ENCODE measurements around the gene MACROD2.
"Not testable (repeated sequence)": the region's sequence is repeated elsewhere in the genome, so short reads cannot be mapped to it uniquely, and the experiment has no call there.

The MACROD2 gene

DNA sequence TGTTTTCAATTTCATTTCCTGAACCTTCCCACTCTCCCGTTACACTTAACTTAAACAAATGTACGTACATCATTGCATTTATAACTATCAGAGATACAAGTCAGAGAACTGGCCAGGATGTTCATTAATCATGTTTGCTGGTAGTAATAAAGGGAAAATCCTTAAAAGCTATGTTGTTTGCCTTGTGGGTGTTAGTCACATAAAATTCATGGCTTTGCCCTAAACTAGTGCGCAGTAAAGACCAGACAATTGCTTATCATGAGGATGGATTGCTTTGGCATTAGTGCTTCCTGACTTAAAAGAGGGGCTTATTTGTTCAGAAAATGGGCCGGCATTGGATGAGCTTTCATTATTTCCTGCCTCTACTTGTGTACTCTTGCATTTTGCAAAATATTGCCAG is 1379.4 kb downstream of the MACROD2 start:
- no peak for DNase-seq (ENCODE audit: low read depth in 4 of 4, low spot score in 1 of 4)

DNA sequence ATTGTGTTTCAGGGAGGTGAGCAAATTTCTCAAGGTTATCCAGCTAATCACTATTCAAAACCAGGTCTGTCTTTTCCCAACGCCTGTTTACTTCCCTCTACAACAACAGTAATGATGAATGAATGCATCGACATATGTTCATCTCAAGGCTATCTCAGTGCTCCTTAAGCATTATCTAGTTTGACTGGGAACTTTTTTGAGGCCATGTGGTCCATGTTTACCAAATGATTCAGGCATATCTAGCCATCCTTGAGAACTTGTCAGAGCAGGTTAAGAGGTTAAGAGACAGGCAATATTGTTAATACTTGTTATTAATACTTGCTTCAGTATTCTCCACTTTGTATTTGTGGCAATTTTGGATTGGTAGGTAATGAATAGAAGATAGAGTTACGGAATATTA is 1380.5 kb downstream of the MACROD2 start:
- no peak for DNase-seq (ENCODE audit: low read depth in 4 of 4, low spot score in 1 of 4)

DNA sequence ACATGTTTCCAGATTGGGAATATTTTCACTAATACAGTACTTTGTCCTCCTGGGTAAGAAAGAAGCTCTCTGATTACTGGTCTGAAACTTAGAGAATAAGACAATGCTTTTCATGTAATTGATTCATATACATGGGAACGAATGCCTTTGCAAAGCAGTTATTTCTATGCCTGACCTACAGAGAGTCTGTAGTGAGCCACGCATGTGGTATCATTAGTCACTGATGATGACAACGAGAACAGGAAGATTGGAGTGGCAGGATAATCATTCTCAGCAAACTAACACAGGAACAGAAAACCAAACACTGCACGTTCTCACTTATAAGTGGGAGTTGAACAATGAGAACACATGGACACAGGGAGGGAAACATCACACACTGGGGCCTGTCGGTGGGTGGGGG is 1382.3 kb downstream of the MACROD2 start:
- DNase-seq (ENCODE audit: low read depth in 4 of 4, low spot score in 1 of 4) = not testable (repeated sequence)

DNA sequence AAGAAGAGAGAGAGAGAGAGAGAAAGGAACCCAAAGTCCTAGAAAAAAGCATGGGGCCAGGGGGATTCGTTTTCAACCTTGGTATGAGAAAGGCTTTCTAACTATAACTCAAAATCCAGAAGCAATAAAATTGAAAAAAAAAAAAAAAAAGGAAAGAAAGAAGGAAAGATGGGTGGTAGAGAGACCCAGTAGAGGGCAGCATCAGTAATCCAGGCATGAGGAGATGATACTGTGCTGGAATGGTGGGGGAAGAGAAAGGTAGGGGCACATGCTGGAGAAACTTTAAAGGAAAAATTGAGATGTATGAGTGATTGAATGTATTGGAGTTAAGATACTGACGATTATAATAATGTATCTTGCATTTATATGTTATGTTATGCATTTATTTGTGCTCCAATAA is 1382.8 kb downstream of the MACROD2 start:
- no peak for DNase-seq (ENCODE audit: low read depth in 4 of 4, low spot score in 1 of 4)

DNA sequence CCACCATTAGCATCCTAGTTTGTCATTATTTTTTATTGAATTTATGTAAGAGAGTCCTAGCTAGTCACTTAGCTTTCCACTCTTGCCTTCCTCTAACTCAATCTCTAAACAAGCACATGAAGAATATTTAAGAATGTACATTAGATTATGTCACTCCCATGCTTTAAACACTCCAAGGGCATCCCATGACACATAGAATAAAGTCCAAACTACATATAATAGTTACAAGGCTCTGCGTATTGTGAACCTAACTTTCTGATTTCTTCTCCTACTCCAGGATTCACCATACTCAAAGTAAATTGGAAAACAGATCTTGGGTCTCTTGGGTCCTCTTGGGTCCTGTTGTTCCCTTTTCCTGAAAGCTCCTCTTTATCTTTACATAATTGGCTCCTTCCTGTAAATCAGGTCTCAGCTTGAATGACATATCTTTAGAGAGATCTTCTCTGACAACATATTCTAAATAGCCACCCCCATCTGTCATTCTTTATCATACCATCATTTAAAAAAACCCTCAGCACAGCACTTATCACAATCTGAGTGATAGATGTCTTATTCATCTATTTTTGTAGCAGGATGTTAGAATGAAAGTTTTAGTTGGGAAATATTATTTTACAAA is 1384.5 kb downstream of the MACROD2 start:
- DNase-seq (ENCODE audit: low read depth in 4 of 4, low spot score in 1 of 4) = no peak

DNA sequence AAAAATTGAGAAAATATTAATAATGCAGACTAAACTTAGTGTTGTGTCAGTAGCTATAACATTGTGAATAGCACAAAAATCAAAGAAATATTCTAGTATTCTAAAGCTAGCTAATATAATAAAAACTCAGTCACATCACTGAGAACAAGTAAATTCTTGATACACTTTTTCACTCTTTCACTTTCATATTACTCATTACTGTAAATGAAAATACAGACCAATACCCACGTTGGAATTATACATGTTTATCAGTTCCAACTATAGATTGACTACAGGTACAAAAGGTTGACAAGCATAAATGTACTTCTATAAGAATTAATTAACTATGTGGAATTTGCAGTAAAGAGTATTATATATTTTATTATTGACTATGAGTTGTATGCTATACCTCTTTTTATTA is 1385.5 kb downstream of the MACROD2 start:
- DNase-seq (ENCODE audit: low read depth in 4 of 4, low spot score in 1 of 4) = no peak

DNA sequence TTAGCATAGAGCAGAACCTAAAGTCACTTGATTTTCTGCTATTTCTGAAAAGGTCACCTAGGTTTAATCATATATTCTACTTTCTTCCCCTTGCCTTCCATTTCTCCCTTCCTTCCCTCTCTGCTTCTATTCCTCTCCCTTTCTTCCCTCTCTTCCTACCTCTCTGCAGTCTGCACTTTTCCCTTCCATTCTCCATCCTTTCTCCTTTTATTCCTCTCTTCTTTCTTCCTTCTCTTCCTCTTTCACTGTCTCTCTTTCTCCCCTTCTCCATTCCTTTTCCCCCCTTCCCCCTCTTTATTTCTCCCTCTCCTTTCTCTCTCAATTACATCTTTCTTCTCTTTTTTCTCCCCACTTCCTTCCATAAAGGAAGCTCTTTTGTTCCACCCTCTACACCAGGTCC is 1391.9 kb downstream of the MACROD2 start:
- DNase-seq (ENCODE audit: low read depth in 4 of 4, low spot score in 1 of 4) = no peak

DNA sequence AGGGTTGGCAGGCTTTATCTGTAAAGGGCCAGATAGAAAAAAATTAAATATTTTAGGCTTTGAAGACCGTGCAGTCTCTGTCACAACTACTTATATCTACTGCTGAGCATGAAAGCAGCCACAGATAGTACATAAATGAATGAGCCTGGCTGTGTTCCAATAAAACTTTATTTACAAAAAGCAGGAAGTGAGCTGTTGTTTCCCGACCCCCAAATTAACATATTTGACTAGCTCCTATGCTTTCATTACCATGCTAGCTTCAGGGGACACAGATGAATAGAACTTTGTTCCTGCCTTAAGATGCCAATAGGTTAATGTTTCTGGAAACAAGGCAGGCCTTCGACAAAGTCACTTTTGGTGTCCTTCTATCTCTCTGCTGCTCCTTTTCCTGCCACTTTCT is 1400.1 kb downstream of the MACROD2 start:
- DNase-seq (ENCODE audit: low read depth in 4 of 4, low spot score in 1 of 4) = no peak

DNA sequence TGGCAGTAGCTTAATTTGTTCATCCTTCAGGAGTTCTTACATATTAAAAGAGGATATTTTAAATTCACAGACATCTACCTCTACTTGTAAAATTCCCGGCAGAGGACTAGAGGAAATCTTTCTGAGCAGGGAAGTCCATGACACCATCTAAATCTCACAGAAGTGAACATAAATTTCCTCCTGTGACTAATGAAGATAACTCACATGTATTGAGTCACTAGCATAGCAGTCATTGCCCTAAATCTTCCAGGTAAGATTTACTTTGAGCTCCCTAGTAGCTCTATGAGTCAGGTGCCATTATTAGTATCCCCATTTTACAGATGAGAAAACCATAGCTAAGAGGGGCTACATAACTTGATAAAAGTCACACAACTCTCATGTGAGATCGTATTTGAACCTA is 1400.7 kb downstream of the MACROD2 start:
- DNase-seq (ENCODE audit: low read depth in 4 of 4, low spot score in 1 of 4) = no peak

DNA sequence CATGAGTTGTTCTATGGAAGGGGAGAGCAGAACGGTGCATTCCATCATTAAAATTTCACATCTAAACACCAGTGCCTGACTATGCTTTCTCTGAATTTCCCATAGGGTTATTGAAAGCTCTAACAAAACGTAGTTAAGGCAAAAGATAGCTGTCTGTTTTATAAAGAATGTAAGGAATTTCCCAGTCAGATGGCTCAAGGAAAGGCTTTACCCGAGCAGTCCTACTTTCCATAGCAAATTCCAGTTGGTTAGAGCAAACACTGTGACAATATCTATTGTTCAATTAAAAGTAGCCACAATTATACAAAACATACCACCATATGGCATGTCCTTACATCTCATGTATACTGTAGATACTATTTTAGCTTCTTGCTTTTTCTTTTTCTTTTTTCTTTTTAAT is 1401.6 kb downstream of the MACROD2 start:
- no peak for DNase-seq (ENCODE audit: low read depth in 4 of 4, low spot score in 1 of 4)

DNA sequence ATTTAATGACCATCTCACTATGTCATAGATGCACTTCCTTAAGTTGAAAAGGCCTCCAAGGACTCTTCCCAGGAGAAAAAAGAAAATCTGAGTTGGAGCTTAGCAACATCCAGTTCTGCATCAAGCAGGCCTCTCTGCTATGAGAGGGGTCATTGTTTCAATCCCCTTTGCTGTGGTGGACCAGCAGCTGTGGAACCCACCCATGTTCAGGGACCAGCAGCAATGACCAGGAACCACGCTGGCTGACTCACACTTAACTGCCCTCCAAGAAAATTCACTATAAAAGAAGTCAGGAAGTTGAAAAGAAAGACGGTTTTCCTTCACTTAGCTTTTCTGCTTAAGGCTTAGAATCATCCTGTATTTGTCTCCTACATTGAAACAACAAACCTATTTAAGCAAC is 1404.5 kb downstream of the MACROD2 start:
- no peak for DNase-seq (ENCODE audit: low read depth in 4 of 4, low spot score in 1 of 4)

DNA sequence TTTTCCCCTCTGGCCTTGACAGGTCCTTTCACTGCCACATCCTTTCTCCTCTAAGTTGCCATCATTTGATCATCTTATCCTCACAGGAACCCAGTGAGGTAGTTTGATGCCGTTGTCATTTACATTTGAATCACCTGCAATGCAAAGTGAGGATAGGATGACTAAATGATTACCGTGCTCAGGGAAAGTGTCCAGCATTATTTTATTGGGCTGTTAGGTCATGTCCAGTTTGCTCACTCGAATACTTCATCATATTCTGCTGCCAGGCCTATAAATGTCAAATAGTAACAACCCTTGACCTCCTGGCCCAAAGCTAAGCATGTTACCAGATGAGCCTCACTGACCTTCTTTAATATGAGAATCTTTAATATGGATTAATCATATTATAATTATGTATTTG is 1410.8 kb downstream of the MACROD2 start:
- no peak for DNase-seq (ENCODE audit: low read depth in 4 of 4, low spot score in 1 of 4)

DNA sequence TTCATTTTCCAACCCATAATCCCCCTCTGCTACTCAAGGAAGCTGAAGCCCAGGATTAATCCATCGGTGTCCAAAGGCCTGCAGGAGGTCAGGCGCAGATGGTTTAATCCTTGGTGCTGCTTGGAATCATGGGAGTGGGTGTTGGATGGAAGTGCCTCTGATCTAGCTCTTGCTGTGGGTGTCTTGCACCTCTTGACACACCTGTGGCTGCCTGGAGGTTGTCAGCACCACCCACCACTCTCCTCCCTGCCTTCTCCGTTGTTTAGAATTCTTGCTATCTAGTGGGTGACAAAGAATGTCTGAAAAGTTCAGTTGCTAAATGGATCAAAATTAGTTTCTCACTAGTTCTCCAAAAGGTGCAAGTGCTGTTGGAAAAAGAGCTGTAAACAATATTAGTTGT is 1416.5 kb downstream of the MACROD2 start:
- no peak for DNase-seq (ENCODE audit: low read depth in 4 of 4, low spot score in 1 of 4)

DNA sequence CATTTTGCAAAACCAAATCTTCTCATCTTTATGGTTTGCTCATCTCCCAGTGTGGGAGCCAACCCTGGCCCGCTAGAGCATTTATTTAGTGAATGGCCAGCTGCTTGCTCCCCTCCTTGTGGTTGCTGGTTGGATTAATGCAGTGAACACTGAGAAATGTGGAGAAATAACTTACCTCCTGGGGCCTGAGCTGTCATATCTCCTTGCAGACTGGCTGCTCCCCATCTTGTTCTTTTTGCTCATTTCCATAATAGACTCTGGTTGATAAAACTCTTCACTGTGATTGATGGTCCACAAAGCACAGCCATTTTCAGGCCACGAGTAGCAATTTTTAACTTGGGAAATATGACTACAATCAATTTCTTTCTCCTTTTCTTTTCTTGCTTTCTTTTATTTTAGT is 1420.6 kb downstream of the MACROD2 start:
- DNase-seq (ENCODE audit: low read depth in 4 of 4, low spot score in 1 of 4) = no peak

DNA sequence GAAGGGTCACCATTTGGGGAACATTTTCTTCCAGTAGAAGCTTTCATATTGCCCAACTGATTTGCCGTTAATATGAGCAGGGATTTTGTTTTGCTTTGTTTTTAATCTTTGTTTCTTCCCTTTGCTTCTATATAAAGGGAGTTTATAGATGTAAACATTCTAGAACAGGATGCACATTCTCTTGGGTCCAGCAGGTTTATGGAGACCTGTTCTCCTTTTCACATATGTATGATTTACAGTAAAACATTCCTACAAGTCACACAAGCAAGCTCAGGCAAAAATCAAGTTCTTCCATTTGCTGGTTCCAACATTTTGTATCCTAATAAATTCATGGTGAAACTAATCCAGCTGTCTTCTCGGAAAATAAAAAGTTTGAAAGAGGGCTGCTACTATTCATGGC is 1424.5 kb downstream of the MACROD2 start:
- DNase-seq (ENCODE audit: low read depth in 4 of 4, low spot score in 1 of 4) = no peak

DNA sequence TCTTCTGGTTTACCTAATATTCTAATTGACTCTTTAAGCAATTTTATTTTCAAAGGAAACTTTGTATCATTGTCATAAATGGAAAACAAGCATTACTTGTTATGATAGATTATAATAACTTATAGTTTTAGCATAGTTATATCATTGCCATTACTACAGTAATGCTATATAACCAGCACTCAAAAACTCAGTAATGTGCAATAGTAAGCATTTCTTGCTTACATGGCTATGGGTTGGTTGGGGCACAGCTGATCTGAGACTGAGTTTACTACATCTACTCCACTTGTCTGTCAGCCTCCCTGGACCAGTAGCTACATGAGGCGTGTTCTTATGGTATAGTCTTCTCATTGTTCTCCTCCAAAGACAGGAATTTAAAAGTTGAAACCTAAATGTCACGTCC is 1427.7 kb downstream of the MACROD2 start:
- no peak for DNase-seq (ENCODE audit: low read depth in 4 of 4, low spot score in 1 of 4)

DNA sequence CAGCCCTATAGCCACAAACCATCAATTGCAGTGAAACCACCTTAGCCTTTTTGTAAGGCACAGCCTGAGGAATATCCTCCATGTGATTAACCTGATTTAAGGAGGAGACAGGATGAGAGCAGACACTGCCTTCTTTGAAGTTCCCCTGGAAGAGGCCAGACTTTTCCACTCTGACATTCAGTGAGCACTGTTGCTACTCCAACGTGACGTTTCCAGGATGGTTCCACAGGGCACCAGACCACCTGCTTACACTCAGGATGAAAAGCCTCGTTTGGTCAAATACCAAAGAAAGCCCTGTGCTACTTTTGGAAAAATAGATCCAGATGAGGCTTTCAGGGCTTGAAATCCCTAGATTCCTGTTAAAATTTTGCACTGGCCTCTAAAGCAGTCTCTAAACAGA is 1444.2 kb downstream of the MACROD2 start:
- DNase-seq (ENCODE audit: low read depth in 4 of 4, low spot score in 1 of 4) = no peak

DNA sequence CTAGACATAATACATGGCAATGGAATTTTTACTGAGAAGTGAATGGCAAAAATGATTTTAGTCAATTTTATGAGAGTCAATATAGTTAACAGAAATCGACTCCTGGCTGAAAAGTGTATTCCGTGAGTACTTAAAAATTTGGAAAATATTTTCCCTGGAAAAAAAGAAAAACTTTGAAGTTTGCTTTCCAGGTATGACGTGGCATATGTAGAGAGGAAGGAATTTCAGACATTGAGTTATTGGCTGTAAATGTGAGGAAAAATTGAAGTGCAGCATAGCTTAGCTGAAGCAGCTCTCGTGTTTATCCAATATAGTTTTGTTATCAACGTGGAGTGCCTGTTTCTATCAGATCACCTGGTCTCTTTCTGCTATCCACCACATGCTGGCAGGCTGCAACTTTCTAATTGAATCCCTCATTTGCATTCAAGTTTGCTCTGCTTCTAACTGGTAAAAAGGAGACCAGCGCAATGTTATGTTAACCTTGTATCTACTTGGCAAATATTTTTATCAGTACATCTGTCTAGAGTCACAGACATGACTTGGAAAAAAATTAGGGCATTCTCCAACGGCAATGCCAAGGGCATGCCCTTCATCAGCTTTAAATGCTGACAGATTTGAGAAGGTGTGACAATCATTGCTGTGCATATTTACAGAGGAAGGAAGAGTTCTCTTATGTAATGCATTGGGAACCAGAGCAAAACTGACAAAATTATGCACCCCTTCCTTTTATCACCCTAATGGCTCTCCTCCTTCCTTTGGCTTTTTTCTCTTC is 1444.9 kb downstream of the MACROD2 start:
- no peak for DNase-seq (ENCODE audit: low read depth in 4 of 4, low spot score in 1 of 4)

DNA sequence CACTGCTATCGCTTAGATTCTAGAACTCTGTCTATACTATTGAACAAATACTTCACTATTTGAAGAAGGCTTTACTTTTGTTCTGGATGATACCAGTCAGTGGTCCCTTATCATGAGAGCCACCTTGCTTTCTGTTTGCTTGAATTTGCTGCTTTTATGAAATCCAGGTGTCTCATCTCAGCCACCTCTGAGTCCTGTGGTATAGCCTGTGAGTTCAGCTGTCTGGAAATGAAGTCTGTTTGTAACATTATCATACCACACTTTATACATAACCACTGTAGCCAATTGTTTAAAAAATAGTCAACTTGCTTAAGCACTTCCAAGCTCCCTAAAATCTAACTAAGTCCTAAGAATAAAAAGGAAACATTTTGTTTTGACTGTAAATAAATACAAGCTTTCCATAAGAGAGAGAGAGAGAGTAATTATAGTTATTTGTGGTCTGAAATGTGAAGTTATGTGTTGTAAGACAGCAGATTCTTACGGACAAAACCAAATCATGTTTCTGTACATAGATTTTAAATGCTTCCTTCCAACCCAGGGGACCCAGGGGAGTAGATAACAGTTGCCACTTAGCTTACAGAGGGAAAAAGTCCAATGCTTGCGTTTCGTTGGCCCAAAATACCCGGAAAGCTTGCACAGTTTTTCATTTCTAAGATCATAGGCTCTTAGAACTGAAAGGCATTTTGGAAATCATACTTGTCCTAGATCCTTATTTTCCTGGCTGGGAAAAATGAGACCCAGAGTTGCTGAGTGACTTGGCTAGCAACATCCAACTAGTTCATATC is 1449.9 kb downstream of the MACROD2 start:
- no peak for DNase-seq (ENCODE audit: low read depth in 4 of 4, low spot score in 1 of 4)

DNA sequence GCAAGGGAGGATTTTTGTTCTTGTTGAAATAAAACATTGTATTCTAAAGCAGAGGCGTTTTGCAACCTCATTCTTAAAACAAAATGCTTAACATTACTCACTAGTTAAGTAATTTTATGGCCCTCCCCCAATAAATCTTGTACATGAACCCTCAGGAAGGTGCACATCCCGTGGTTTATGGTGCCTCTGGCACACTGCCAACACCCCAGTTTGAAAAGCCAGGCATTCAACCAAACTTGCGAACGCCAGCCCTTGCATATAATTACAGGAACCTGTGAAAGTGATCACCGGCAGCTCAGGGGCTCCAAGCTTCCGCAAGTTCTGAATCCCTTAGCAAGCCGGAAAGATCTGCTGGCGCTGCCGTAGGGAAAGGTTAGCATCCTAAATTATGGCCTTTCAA is 1451.1 kb downstream of the MACROD2 start:
- no peak for DNase-seq (ENCODE audit: low read depth in 4 of 4, low spot score in 1 of 4)

DNA sequence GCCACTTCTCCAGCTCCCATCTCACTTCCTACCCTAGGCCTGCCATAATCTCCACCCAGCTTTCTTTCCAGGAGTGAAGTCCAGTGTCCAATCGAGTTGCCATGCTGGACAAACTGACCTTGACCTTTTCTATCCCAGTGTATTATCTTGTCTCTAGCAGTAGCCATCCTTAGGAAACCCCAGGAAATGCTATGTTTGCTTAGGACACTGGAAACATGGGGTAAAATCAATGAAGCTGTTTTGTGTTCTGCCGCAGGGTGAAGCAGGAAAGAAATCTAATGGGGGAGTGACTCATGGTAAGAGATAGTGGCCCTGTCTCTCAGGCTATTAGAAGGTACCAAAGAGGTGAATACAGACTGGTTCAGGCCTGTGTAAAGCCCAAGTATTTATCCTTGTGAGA is 1452.2 kb downstream of the MACROD2 start:
- DNase-seq (ENCODE audit: low read depth in 4 of 4, low spot score in 1 of 4) = no peak

DNA sequence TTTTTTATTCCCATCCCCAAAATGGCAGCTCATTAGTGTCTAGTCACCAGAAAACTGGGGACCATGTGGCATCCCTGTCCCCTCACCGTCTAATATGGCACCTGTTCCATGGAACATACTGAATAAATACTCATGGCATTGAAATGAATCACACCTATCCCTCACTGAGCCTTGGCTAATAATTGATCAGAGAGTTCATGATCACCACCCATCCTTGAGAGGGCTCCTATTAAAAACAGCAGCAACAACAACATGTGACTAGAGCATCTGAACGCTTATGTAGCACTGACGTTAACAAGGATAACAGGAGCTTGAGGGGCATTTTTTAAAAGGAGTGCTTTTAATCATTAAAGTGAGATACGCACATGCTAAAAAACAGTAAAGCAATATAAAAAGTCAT is 1453.7 kb downstream of the MACROD2 start:
- DNase-seq (ENCODE audit: low read depth in 4 of 4, low spot score in 1 of 4) = no peak
